ENCODE measurements around the gene KIF3A.

- no peak for TF ChIP-seq CTCF (IDR thresholded peaks at IDR 0.05)
- TF ChIP-seq POLR2A (IDR thresholded peaks at IDR 0.05) = no peak
Observed at GRCh38 chr5:132681476-132681831, 55.9 kb downstream of the KIF3A start.

Measured in ovary (tissue), 3 donors.